OCI-LY7 (cell line): ENCODE data around the gene MAP3K14.

ENCODE experiments used
- EZH2phosphoT487 ChIP-seq: fragments of 200-600 bp; sonication (generic); IDR thresholded peaks from 2 replicates; pipeline ENCODE4 v1.6.1; 2018; ENCODE audit warnings: low read depth, borderline replicate concordance, mild to moderate bottlenecking, mixed run types, antibody characterized with exemption, low read length, moderate library complexity, mixed read lengths
- TF ChIP-seq, protein P1 (sequence below): fragments of 200-600 bp; sonication (generic); conservative IDR thresholded peaks from 2 replicates; pipeline ENCODE4 v1.5.1; 2014; ENCODE audit warnings: mild to moderate bottlenecking, antibody characterized with exemption, low read length, moderate library complexity, mixed read lengths

DNA sequence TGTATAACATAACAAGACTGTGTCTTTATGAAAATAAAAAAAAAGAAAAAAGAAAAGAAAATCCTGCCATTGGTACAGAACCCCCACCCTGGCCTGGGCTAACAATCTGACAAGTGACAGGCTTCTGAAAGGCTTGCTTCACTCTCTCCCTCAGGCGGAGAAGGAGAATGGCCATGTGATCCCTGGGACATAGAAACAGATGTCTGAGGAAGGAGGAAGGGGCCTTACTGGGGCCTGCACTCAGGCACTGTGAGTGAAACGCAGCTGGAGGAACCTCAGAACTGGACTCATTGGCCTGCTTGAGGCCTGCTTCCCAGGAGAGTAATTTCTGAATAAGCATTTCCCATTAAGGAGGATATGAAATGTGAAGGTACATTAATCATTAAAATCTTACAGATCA is 17.5 kb downstream of the MAP3K14 start:
- TF ChIP-seq, protein P1, sequence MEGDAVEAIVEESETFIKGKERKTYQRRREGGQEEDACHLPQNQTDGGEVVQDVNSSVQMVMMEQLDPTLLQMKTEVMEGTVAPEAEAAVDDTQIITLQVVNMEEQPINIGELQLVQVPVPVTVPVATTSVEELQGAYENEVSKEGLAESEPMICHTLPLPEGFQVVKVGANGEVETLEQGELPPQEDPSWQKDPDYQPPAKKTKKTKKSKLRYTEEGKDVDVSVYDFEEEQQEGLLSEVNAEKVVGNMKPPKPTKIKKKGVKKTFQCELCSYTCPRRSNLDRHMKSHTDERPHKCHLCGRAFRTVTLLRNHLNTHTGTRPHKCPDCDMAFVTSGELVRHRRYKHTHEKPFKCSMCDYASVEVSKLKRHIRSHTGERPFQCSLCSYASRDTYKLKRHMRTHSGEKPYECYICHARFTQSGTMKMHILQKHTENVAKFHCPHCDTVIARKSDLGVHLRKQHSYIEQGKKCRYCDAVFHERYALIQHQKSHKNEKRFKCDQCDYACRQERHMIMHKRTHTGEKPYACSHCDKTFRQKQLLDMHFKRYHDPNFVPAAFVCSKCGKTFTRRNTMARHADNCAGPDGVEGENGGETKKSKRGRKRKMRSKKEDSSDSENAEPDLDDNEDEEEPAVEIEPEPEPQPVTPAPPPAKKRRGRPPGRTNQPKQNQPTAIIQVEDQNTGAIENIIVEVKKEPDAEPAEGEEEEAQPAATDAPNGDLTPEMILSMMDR = no peak
- no peak for TF ChIP-seq EZH2phosphoT487
